ENCODE data around the gene PRM2. TPM values are rescaled to one million over a fixed set of nuclear protein-coding genes. Genes with fewer than 3 reads are reported as not detected.

Gene PRM2
- total RNA-seq, 1 donor from 2014 or later = not detected

GRCh38 chr16:11270602-11271162 lies 5.6 kb downstream of the PRM2 start:
- ATAC-seq = no peak
- Histone ChIP-seq H3K36me3 (no peaks in the 10 kb centered on the region), H3K27ac (no peak overlapping the region), H3K9me3 (no peaks in the 10 kb centered on the region), H3K4me1 (no peaks in the 10 kb centered on the region), H3K27me3 (no peaks in the 10 kb centered on the region), H3K4me3 (no peak overlapping the region)
- intact Hi-C loops (cut with DNase I) = no loop called here
- no peak for DNase-seq
- TF ChIP-seq CTCF (IDR thresholded peaks at IDR 0.05) = no peak

- Histone ChIP-seq H3K9me3 (no peaks in the 10 kb centered on the region), H3K27me3 (no peaks in the 10 kb centered on the region), H3K4me3 (no peak within 1 kb of the TSS), H3K4me1 (no peaks in the 10 kb centered on the region), H3K36me3 (no peaks in the 10 kb centered on the region), H3K27ac (no peak within 1 kb of the TSS)
- TF ChIP-seq CTCF (IDR thresholded peaks at IDR 0.05) = no peak
- ATAC-seq (no peak), DNase-seq (no peak)
- intact Hi-C loops (cut with DNase I) = no loop called here
These were observed 7.3 kb downstream of the PRM2 start, which contains the start of gene TNP2 for GRCh38 chr16:11268921-11269375. Gene TNP2, minus strand, starts transcription at chr16:11269325. Its CDS starts 63 bp downstream, at chr16:11269262.

GRCh38 chr16:11265124-11265523 lies 11.2 kb downstream of the PRM2 start:
- no peak for ATAC-seq
- H3K36me3 ChIP-seq = no peaks in the 10 kb centered on the region
- H3K9me3 ChIP-seq = no peaks in the 10 kb centered on the region
- no peaks in the 10 kb centered on the region for H3K4me1 ChIP-seq
- DNase-seq = no peak
- no peaks in the 10 kb centered on the region for H3K27me3 ChIP-seq
- H3K4me3 ChIP-seq = no peak overlapping the region
- intact Hi-C loops (cut with DNase I) = no loop called here
- no peak overlapping the region for H3K27ac ChIP-seq
- no peak for TF ChIP-seq CTCF (IDR thresholded peaks at IDR 0.05)

GRCh38 chr16:11264155-11264832 lies 12.0 kb downstream of the PRM2 start:
- no peak for DNase-seq
- intact Hi-C loops (cut with DNase I) = no loop called here

GRCh38 chr16:11263737-11264136 lies 12.5 kb downstream of the PRM2 start:
- Histone ChIP-seq H3K4me1 (peaks cover 9% of the 10 kb centered on the region), H3K27me3 (no peaks in the 10 kb centered on the region), H3K36me3 (no peaks in the 10 kb centered on the region), H3K4me3 (no peak overlapping the region), H3K9me3 (no peaks in the 10 kb centered on the region), H3K27ac (no peak overlapping the region)
- TF ChIP-seq CTCF (IDR thresholded peaks at IDR 0.05) = no peak
- no peak for ATAC-seq
- intact Hi-C loops (cut with DNase I) = no loop called here
- DNase-seq = no peak

More at GRCh38 chr16:11264155-11264832, 12.0 kb downstream of the PRM2 start:
- Histone ChIP-seq H3K4me3 (no peak overlapping the region), H3K27me3 (no peaks in the 10 kb centered on the region), H3K27ac (no peak overlapping the region), H3K9me3 (no peaks in the 10 kb centered on the region), H3K4me1 (peaks cover 3% of the 10 kb centered on the region), H3K36me3 (no peaks in the 10 kb centered on the region)
- no peak for ATAC-seq
- TF ChIP-seq CTCF (IDR thresholded peaks at IDR 0.05) = no peak
